MV-4-11 (cell line): ENCODE data around the gene HBG2.
"Not testable (repeated sequence)": the region's sequence is repeated elsewhere in the genome, so short reads cannot be mapped to it uniquely, and the experiment has no call there.

Experiments used
- DNase-seq: peaks from one replicate; lab custom pipeline; 2025; lab: John Stamatoyannopoulos, UW

HBG2 gene

DNA sequence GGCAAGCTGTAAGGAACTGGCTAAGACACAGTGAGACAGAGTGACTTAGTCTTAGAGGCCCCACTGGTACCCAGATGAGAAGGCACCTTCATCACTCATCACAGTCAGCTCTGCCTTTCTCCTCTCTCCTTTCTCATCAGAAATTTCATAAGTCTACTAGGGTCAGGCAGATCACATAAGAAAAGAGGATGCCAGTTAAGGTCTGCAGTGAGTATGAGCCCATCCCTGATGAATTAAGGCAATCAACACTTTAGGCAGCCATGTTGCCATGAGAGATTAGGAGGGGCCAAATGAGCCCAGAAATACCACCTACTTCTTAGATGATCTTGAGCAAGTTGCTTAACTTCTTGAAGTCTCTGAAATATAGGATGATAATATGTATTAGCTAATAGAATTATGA, 27.0 kb upstream of the HBG2 start:
- no peak for DNase-seq

- peak; percentile 98 for DNase-seq
Measured at GRCh38 chr11:5280582-5281102, 26.1 kb upstream of the HBG2 start.

DNA sequence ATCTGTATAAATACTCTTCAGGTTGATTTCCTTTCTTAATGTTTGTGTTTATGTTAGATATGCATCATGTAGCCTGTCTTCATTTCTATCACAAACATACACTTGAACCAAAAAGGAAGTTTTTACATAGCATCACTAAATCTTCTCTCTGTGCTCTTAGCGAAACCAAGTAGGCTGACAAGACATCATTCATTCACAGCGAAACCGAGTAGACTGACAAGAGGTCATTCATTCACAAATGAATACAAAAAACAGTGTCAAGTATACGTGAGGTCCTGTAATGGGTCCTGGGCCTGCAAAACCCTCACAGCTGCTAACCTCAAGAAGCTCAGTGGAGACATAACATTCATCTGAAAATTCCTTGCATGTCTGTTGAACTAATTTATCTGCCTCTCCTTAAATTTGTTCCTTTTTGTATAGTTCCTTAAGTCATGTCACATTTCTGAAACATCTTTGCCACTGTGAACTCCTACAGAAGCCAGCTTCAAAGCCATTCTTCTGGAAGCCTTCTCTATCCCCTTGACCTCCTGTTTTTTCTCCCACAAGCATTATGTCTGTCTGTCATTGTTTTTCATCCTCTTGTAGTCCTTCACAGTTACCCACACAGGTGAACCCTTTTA, 25.0 kb upstream of the HBG2 start:
- no peak for DNase-seq

GRCh38 chr11:5277807-5278382, 23.3 kb upstream of the HBG2 start:
- DNase-seq, result no peak

DNA sequence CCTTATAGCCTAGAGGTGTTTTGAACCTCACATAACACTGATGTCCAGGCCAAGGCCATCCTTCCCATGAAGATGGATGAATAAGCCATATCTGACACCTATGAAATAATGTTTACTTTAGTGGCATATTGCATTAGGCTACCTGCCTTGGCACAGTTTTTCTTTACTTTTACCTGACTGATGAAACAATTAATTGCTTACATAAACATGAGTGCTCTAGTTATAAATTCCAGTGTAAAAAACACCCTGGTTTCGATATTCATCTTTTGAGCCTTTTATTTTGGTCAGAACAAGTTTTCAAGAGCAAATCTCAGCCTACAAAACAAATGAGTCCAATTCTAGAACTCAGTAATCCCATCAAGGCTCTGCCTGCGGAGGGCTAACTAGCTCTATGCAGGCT, 22.1 kb upstream of the HBG2 start:
- DNase-seq, result no peak

GRCh38 chr11:5275369-5276110, 21.0 kb upstream of the HBG2 start:
- no peak for DNase-seq

- DNase-seq, result no peak
Measured at GRCh38 chr11:5274395-5274794, 19.8 kb upstream of the HBG2 start.

DNA sequence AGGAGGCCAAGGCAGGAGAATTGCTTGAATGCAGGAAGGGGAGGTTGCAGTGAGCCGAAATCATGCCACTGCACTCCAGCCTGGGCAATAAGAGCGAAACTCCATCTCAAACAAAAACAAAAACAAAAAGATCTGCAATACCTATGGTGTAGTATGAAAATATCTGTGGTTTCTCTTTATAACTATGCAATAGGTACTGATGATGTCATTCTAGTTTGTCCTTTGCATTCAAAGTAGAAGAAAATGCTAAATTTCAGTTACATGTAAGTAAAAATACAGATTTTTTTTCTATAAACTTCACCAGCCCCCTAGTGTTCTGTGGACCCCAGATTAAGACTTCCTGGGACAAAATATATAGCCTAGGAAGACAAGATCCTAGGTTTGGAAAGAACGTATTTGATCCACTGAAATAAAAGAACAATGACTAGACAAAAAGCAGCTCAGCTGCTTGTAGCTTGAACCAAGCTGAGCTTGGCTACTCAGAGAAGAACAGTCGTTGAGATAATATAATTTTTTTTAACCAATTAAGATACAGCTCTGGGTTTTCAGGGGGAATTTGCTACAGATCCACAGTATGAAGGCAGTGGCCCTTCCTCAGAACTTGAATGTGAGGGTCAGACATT, 17.9 kb upstream of the HBG2 start:
- DNase-seq, result no peak

DNA sequence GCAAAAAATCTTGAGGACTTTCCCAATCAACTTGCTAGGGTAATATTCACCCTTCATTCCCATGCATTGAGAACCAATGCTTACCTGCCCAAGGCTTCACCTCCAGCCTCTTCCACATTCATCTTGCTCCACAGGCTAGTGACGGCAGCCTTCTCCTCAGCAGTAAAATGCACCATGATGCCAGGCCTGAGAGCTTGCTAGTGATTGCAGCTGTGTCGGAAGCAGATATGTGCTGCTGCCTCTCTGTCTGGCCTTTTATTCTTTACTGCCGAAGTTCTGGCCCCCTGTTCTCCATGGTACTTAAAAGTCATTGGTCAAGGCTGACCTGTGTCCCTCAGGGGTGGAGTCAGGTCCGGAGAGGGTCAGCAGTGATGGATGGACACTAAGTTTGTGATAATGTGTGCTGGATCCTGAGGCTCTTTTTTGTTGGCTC, 15.2 kb upstream of the HBG2 start, which contains the start of gene HBE1:
HBE1 (minus strand) TSS at position 231 of the 433 bp plus-strand sequence; CDS start at position 176, 55 bp downstream.
- no peak for DNase-seq

GRCh38 chr11:5267033-5267563, 12.5 kb upstream of the HBG2 start:
- no peak for DNase-seq

DNA sequence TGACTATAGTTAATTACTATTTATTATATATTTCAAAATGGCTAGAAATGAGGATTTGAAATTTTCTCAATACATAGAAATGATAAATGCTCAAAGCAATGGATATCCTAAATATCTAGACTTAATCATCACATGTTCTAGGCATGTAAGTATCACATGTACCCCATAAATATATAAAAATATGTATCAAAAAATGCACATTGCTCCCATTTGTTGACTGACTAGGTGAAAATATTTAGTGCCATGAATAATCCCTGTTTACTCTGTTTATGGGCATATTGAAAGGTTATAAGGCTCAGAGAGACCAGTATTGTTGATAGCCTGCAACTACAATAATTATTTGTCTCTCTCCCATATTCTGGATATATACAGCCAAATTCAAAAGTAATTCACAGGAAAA, 12.0 kb upstream of the HBG2 start:
- no peak for DNase-seq

DNA sequence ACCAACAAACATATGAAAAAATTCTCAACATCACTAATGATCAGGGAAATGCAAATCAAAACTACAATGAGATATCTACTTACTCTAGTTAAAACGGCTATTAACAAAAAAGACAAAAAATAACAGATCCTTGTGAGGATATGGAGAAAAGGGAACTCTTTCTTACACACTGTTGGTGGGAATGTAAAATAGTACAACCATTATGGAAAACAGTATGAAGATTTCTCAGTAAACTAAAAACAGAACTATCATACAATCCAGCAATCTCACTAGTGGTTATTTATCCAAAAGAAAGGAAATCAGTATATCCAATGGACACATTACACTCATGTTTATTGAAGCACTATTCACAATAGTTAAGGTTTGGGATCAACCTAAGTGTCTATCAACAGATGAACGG, 11.3 kb upstream of the HBG2 start:
- no peak for DNase-seq

DNA sequence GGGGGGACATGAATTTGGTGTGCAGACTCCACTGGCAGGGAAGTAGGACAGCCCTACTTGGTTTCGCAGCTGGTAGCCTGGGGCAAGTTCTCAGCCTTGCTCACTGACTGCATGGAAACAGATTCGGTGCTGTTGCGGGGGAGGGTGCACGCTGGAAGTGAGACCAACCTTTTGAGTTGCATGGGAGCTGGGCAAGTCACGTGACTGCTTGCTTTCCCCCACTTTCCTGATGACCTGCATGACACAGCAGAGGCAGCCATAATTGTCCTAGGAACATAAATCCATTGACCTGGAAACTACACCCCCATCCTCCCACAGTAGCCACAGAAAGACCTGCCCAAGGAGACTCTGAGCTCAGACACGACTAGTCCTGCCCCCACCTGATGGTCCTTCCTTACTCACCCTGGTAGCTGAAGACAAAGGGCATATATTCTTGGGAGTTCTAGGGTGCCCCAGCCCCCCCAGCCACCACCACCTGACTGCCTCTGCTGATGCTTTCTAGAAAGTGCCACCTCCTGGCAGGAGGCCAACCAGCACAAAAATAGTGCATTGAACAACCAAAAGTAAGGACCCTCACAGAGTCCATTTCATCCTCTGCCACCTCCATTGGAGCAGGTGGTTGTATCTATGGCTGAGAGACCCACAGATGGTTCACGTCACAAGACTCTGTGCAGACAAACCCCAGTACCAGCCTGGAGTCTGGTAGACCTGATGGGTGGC, 4.1 kb upstream of the HBG2 start:
- DNase-seq, result no peak

DNA sequence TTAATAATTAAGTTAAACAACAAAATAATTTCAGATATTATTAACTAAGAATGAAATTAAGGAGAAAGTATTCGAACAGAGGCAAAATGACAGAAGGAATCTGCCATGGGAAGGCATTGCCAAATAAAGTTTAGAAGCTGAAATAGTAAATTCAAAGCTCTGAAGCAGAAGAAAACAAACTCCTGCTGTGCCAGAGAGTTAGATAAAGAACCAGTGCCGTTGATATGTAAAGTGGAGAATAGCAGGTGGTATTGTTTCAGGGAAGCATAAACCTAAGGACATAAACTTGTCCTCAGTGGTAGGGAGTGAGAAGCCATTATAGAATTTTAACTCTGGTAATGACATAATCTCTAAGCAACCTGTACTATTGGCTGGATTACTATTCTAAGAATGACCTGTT, 2.7 kb upstream of the HBG2 start:
- no peak for DNase-seq

DNA sequence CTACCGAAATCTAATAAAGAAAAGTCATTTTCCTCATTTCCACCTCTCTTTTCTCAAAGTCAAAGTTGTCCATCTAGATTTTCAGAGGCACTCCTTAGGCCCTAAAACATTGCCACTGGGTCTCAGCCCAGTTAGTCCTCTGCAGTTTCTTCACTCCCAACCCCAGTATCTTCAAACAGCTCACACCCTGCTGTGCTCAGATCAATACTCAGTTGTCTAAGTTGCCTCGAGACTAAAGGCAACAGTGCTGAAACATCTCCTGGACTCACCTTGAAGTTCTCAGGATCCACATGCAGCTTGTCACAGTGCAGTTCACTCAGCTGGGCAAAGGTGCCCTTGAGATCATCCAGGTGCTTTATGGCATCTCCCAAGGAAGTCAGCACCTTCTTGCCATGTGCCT, 558 bp downstream of the HBG2 start:
- not testable (repeated sequence) for DNase-seq

- DNase-seq, result not testable (repeated sequence)
Measured at GRCh38 chr11:5253440-5253839, 1.1 kb downstream of the HBG2 start.

GRCh38 chr11:5252919-5253265, 1.7 kb downstream of the HBG2 start:
- no peak for DNase-seq

DNA sequence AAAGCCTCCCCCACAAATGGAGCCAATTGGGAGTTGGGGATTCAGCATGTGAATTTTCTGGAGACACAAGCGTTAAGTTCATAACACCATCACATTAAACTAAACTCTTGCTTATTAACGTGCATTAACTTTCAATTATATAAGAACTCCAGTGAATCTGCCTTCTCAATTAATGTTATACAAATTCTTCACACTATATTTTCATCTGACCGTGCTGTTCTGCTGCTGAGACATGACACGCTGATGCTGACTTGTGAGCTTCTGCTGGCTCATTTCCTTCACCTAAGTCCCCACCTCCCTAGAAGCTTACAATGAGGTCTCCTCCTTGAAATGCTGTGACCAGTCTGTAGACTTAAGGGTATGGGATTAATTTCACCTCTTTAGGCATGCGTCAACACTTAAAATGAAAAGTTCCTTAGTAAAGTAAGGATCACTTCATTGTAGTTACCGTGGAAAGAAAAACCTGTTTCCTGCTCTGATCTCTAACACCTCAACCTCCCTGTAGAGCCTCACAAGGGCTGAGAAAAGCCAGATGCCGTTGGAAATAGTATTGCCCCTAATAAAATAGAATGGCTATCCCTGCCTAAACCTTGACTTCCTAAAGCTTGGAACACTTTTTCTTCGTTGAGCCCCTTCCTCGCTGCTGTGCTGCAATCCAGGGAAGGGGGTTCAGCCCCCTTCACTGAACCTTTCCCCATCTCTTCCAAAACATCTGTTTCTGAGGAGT, 2.2 kb downstream of the HBG2 start:
- no peak for DNase-seq

GRCh38 chr11:5251746-5252145, 2.8 kb downstream of the HBG2 start:
- DNase-seq, result no peak

DNA sequence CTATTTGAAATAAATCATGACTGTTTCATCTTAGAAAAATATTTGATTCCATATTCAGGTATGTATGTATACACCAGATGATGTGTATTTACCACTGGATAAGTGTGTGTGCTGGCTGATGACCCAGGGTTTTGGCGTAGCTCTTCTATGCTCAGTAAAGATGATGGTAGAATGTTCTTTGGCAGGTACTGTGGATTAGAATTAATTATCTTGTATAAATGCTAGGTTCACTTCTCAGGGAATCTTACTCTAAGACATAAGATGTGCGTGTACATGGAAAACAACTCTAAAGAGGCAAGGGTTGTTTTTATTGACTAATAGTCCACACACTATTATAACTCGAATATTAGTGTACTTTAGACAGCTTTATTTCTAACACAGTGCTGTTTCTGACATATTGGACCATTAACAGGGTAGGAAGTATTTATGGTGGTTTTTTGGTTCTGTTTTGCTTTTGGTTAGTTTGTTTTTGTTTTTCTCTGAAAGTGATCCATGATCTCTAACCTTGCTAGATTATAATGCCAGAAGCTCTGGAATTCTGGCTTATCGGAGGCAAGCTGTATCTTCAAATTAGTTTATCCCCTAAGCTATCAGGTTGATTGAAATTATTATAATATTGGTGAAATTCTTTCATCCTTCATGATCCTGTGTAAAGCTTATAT, 3.9 kb downstream of the HBG2 start:
- no peak for DNase-seq
